IPS-18a (cell line): Measurements from ENCODE around the gene SUZ12.
"Not testable (repeated sequence)": the region's sequence is repeated elsewhere in the genome, so short reads cannot be mapped to it uniquely, and the experiment has no call there.

Experiments used
- H3K27ac ChIP-seq: one replicate; pipeline ENCODE4 v1.5.1; 2013; ENCODE audit warnings: low read length
- H3K27me3 ChIP-seq: one replicate; pipeline ENCODE4 v1.6.1; 2013; ENCODE audit warnings: mild to moderate bottlenecking, low read length; ENCODE audit not compliant: control insufficient read depth, insufficient read depth
- H3K36me3 ChIP-seq: one replicate; pipeline ENCODE4 v1.6.1; 2013; ENCODE audit warnings: low read depth, low read length; ENCODE audit not compliant: control insufficient read depth
- H3K4me1 ChIP-seq: one replicate; pipeline ENCODE4 v1.6.1; 2013; ENCODE audit warnings: low read depth, low read length; ENCODE audit not compliant: control insufficient read depth
- H3K4me3 ChIP-seq: one replicate; pipeline ENCODE4 v1.5.1; 2013; ENCODE audit warnings: low read length
- H3K9ac ChIP-seq: one replicate; pipeline ENCODE4 v1.6.1; 2013; ENCODE audit warnings: mild to moderate bottlenecking, low read length, moderate library complexity
- H3K9me3 ChIP-seq: one replicate; pipeline ENCODE4 v1.6.1; 2013; ENCODE audit warnings: low read depth, low read length; ENCODE audit not compliant: control insufficient read depth

Gene SUZ12

DNA sequence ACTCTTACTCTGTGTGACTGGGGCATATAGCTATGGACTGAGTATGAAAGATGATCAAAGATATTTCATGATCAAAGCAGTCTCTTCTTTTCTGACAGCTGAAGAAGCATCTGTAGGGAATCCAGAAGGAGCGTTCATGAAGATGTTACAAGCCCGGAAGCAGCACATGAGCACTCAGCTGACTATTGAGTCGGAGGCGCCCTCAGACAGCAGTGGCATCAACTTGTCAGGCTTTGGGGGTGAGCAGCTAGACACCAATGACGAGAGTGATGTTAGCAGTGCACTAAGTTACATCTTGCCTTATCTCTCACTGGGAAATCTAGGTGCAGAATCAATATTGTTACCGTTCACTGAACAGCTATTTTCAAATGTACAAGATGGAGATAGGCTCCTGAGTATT lies 110.9 kb downstream of the SUZ12 start:
- not testable (repeated sequence) for H3K9ac ChIP-seq, H3K36me3 ChIP-seq, H3K4me3 ChIP-seq, H3K4me1 ChIP-seq, H3K27ac ChIP-seq, H3K27me3 ChIP-seq, H3K9me3 ChIP-seq
